CD4-positive, alpha-beta T cell treated with Interleukin-10 for 1 hour (primary cell): ENCODE data around the gene TANGO6.
"Not testable (repeated sequence)": the region's sequence is repeated elsewhere in the genome, so short reads cannot be mapped to it uniquely, and the experiment has no call there.

Source experiments
- DNase-seq: peaks from one replicate; pipeline ENCODE4 v3.0.0-alpha.2; 2020

Gene TANGO6

GRCh38 chr16:69123910-69124309, 280.6 kb downstream of the TANGO6 start:
- peak; percentile 78 for DNase-seq

DNA sequence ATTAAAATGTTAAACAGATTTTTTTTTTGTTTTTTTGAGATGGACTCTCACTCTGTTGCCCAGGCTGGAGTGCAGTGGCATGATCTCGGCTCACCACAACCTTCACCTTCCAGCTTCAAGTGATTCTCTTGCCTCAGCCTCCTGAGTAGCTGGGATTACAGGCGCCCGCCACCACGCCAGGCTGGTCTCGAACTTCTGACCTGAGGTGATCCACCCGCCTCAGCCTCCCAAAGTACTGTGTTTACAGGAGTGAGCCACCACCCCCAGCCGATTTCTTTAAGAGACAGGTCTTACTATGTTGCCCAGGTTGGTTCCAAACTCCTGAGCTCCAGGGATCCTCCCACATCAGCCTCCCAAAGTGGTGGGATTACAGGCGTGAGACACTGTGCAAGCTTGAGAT, 281.1 kb downstream of the TANGO6 start:
- DNase-seq, result not testable (repeated sequence)

DNA sequence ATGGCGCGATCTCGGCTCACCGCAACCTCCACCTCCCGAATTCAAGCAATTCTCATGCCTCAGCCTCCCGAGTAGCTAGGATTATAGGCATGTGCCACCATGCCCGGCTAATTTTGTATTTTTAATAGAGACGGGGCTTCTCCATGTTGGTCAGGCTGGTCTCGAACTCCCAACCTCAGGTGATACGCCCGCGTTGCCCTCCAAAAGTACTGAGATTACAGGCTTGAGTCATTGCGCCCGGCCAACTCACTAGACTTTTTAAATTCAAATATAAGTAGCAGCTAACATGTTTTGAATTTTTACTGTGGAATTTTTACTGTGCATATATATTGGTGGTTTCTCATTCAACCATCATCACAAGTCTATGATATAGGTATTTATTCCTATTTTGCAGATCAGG, 281.6 kb downstream of the TANGO6 start:
- not testable (repeated sequence) for DNase-seq

DNA sequence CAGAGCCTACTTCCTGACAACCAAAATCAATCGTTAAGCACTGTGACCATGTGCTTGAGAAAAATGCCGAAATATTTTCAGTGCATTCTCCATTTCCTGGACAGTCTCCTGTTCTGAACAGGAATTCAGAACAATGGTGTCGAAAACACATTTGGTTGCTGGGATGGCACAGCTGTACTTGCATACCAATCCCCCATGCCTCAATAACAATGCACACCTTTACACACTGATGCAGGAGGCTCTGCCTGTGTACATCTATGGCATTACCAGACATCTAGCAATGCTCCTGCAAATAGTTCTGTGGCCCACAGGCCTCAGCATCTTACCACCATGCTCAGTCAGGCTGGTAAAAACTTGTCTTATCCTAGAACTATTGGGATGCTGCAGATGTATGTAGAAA, 282.9 kb downstream of the TANGO6 start:
- DNase-seq, result no peak

- not testable (repeated sequence) for DNase-seq
Measured at GRCh38 chr16:69126801-69127200, 283.5 kb downstream of the TANGO6 start.

- DNase-seq, result no peak
Measured at GRCh38 chr16:69127966-69128510, 284.7 kb downstream of the TANGO6 start.

- DNase-seq, result no peak
Measured at GRCh38 chr16:69130461-69130860, 287.1 kb downstream of the TANGO6 start.

- peak; percentile 27 for DNase-seq
Measured at GRCh38 chr16:69131167-69131838, 288.0 kb downstream of the TANGO6 start.

GRCh38 chr16:69131839-69132423, 288.6 kb downstream of the TANGO6 start:
- peak; percentile 79 for DNase-seq

GRCh38 chr16:69132424-69133252, 289.3 kb downstream of the TANGO6 start, which contains the start of the genes CHTF8 and UTP4:
Gene CHTF8, minus strand, starts transcription at chr16:69132588. Its CDS starts 11,130 bp downstream, at chr16:69121458.
Gene UTP4, plus strand, starts transcription at chr16:69132649. Its CDS starts 811 bp downstream, at chr16:69133460.
- DNase-seq, result peak; percentile 86

- DNase-seq, result no peak
Measured at GRCh38 chr16:69133373-69133954, 290.1 kb downstream of the TANGO6 start.
